Sigmoid colon (tissue), 4 donors: ENCODE results near the gene CASP5.

Experiments
- POLR2A ChIP-seq, 2 donors: fragments of 450-650 bp; IDR thresholded peaks; one replicate each; pipeline ENCODE4 v1.6.1; 2016; ENCODE audit warnings: antibody characterized with exemption in 2 of 2, mild to moderate bottlenecking in 2 of 2, moderate library complexity in 2 of 2
- POLR2AphosphoS5 ChIP-seq, 4 donors: sonication (generic); formaldehyde crosslinking; IDR thresholded peaks; one replicate each; pipeline ENCODE4 v1.6.1; 2017; ENCODE audit warnings: antibody characterized with exemption in 4 of 4
- TF ChIP-seq, protein P1 (sequence below), 4 experiments: fragments of 450-650 bp in 3 of 4; fragments of 200-600 bp in 1 of 4; IDR thresholded peaks; one replicate each; pipeline ENCODE4 v1.5.1; 2016 to 2019; ENCODE audit warnings: antibody characterized with exemption in 4 of 4, mild to moderate bottlenecking in 3 of 4, moderate library complexity in 2 of 4

- no peak for TF ChIP-seq POLR2AphosphoS5 (IDR thresholded peaks at IDR 0.05)
- no peak for TF ChIP-seq POLR2A (IDR thresholded peaks at IDR 0.05)
- TF ChIP-seq, protein P1, sequence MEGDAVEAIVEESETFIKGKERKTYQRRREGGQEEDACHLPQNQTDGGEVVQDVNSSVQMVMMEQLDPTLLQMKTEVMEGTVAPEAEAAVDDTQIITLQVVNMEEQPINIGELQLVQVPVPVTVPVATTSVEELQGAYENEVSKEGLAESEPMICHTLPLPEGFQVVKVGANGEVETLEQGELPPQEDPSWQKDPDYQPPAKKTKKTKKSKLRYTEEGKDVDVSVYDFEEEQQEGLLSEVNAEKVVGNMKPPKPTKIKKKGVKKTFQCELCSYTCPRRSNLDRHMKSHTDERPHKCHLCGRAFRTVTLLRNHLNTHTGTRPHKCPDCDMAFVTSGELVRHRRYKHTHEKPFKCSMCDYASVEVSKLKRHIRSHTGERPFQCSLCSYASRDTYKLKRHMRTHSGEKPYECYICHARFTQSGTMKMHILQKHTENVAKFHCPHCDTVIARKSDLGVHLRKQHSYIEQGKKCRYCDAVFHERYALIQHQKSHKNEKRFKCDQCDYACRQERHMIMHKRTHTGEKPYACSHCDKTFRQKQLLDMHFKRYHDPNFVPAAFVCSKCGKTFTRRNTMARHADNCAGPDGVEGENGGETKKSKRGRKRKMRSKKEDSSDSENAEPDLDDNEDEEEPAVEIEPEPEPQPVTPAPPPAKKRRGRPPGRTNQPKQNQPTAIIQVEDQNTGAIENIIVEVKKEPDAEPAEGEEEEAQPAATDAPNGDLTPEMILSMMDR (IDR thresholded peaks at IDR 0.05), result no peak
Measured at GRCh38 chr11:104968856-104969776, 53.9 kb downstream of the CASP5 start.
